DND-41 (cell line): Measurements from ENCODE around the gene ACOT13.
"Not testable (repeated sequence)": the region's sequence is repeated elsewhere in the genome, so short reads cannot be mapped to it uniquely, and the experiment has no call there.

ENCODE experiments used
- ATAC-seq: fragments of 200-7000 bp; cut with Tn5 transposase; 3 replicates; pipeline ENCODE4 v1.9.1; 2021; ENCODE audit warnings: low read depth; ENCODE audit not compliant: insufficient read depth
- DNase-seq: peaks from one replicate; pipeline ENCODE4 v3.0.0-alpha.2; 2020
- H2AFZ ChIP-seq: 2 replicates; pipeline ENCODE4 v1.6.0; 2012; ENCODE audit warnings: low read depth, low read length
- H3K27ac ChIP-seq: 2 replicates; pipeline ENCODE4 v1.5.1; 2012; ENCODE audit warnings: low read length, inconsistent platforms
- H3K27me3 ChIP-seq: fragments of 200-600 bp; sonication (generic); 2 replicates; pipeline ENCODE4 v1.6.0; 2012; ENCODE audit warnings: low read length, mild to moderate bottlenecking, inconsistent platforms; ENCODE audit not compliant: insufficient read depth, poor library complexity
- H3K36me3 ChIP-seq: 2 replicates; pipeline ENCODE4 v1.5.1; 2012; ENCODE audit warnings: low read length, inconsistent platforms; ENCODE audit not compliant: insufficient read depth
- H3K4me1 ChIP-seq: 2 replicates; pipeline ENCODE4 v1.5.1; 2012; ENCODE audit warnings: mild to moderate bottlenecking, low read length; ENCODE audit not compliant: insufficient read depth
- H3K4me2 ChIP-seq: 2 replicates; pipeline ENCODE4 v1.6.0; 2012; ENCODE audit warnings: mild to moderate bottlenecking, moderate library complexity, low read length, inconsistent platforms; ENCODE audit not compliant: insufficient read depth
- H3K4me3 ChIP-seq, 2 experiments: fragments of 200-600 bp in 1 of 2; shearing (Covaris generic) in 1 of 2; 2 replicates each; pipeline ENCODE4 v1.5.1; 2012 to 2016; ENCODE audit warnings: inconsistent platforms in 2 of 2, low read length in 2 of 2, mild to moderate bottlenecking in 2 of 2, low read depth in 1 of 2, moderate library complexity in 1 of 2
- H3K79me2 ChIP-seq: 2 replicates; pipeline ENCODE4 v1.6.0; 2012; ENCODE audit warnings: low read length, inconsistent platforms; ENCODE audit not compliant: insufficient read depth
- H3K9ac ChIP-seq: 2 replicates; pipeline ENCODE4 v1.6.0; 2012; ENCODE audit warnings: low read depth, mild to moderate bottlenecking, inconsistent platforms, low read length, moderate library complexity
- H3K9me3 ChIP-seq: 2 replicates; pipeline ENCODE4 v1.5.1; 2012; ENCODE audit warnings: low read length, moderate library complexity, mild to moderate bottlenecking, inconsistent platforms; ENCODE audit not compliant: insufficient read depth, severe bottlenecking
- H4K20me1 ChIP-seq: 2 replicates; pipeline ENCODE4 v1.6.0; 2012; ENCODE audit warnings: low read length; ENCODE audit not compliant: insufficient read depth
- EZH2 ChIP-seq: IDR thresholded peaks from 3 replicates; pipeline ENCODE4 v1.6.1; 2012; ENCODE audit warnings: borderline replicate concordance, low read depth, mild to moderate bottlenecking, moderate library complexity, low read length, inconsistent platforms; ENCODE audit not compliant: severe bottlenecking
- TF ChIP-seq, protein P1 (sequence below): IDR thresholded peaks from 2 replicates; pipeline ENCODE4 v1.5.1; 2012; ENCODE audit warnings: borderline replicate concordance, low read length, moderate library complexity, mild to moderate bottlenecking; ENCODE audit not compliant: poor library complexity, severe bottlenecking; ENCODE audit errors: extremely low read depth

Gene ACOT13

GRCh38 chr6:24692415-24692814 lies 25.5 kb downstream of the ACOT13 start:
- H3K4me3 ChIP-seq: no peak overlapping the region
- DNase-seq (no peak), ATAC-seq (no peak)
- H3K36me3 ChIP-seq: no peaks in the 10 kb centered on the region
- H3K4me2 ChIP-seq: no peak overlapping the region
- no peak overlapping the region for H3K27ac ChIP-seq
- H3K79me2 ChIP-seq: no peaks in the 10 kb centered on the region
- no peak overlapping the region for H3K9ac ChIP-seq
- no peak for TF ChIP-seq EZH2
- TF ChIP-seq, protein P1, sequence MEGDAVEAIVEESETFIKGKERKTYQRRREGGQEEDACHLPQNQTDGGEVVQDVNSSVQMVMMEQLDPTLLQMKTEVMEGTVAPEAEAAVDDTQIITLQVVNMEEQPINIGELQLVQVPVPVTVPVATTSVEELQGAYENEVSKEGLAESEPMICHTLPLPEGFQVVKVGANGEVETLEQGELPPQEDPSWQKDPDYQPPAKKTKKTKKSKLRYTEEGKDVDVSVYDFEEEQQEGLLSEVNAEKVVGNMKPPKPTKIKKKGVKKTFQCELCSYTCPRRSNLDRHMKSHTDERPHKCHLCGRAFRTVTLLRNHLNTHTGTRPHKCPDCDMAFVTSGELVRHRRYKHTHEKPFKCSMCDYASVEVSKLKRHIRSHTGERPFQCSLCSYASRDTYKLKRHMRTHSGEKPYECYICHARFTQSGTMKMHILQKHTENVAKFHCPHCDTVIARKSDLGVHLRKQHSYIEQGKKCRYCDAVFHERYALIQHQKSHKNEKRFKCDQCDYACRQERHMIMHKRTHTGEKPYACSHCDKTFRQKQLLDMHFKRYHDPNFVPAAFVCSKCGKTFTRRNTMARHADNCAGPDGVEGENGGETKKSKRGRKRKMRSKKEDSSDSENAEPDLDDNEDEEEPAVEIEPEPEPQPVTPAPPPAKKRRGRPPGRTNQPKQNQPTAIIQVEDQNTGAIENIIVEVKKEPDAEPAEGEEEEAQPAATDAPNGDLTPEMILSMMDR: no peak
- H3K4me1 ChIP-seq: no peaks in the 10 kb centered on the region
- H3K9me3 ChIP-seq: no peaks in the 10 kb centered on the region
- H2AFZ ChIP-seq: no peak overlapping the region
- H3K27me3 ChIP-seq: no peaks in the 10 kb centered on the region
- no peaks in the 10 kb centered on the region for H4K20me1 ChIP-seq

DNA sequence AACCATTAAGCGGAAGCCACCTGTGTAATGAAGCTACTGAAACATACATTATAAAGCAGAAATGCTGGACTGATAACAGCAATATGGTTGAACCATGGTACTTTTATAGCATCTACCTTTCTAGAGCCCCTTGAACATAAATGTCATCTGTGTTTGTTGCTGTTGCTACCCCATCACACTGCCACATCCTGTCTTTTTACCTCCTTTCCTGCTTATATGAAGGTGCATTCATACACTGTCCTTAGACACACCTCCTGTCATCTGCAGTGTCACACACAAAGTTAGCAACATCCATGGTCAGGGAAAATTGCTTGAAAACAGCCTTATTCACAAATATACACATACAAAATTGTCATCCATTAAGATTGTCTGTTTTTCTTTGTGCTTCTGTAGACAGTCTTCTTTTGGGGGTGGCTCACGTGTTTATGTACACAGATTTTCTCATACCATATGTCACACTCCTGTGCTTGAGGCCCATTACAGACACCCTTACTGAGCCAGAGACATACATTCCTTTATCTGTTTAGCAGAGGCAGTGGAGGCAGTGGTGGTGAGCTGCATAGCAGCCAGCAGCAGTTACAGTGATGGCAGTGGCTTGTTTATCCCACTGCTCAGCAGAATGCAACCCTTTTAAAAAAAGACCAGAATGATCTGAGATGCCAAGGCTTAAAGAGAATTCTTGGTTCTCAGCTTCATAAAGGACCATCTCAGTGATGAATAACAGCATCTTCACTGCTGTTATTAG lies 26.1 kb downstream of the ACOT13 start:
- Histone ChIP-seq H4K20me1 (no peaks in the 10 kb centered on the region), H3K4me1 (no peaks in the 10 kb centered on the region), H3K36me3 (no peaks in the 10 kb centered on the region), H3K4me2 (no peak overlapping the region), H3K9me3 (no peaks in the 10 kb centered on the region), H3K79me2 (no peaks in the 10 kb centered on the region), H3K4me3 (no peak overlapping the region), H3K9ac (no peak overlapping the region), H3K27ac (no peak overlapping the region), H2AFZ (no peak overlapping the region), H3K27me3 (no peaks in the 10 kb centered on the region)
- TF ChIP-seq, protein P1: no peak
- no peak for TF ChIP-seq EZH2
- DNase-seq: no peak
- no peak for ATAC-seq

DNA sequence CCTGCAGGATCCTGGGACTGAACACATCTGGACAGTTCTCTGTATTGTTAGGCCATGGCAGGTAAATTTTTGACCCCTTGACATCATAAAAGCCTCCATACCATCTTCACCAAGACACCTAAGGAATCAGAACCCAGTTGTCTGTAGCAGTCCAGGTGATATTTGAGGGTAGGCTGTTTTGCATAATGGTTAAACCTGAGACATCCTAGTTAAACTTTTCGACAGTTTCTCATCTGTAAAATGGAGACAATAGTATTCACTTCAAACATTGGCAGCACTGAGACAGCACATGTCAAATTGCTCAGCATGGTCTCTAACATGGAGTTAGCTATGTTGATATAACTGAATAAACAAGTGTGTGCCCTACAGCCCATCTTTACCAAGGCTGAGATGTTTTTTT lies 27.3 kb downstream of the ACOT13 start:
- H3K79me2 ChIP-seq: no peaks in the 10 kb centered on the region
- no peaks in the 10 kb centered on the region for H3K36me3 ChIP-seq
- no peak for TF ChIP-seq EZH2
- TF ChIP-seq, protein P1: no peak
- no peak overlapping the region for H3K9ac ChIP-seq
- H3K27ac ChIP-seq: no peak overlapping the region
- no peak overlapping the region for H3K4me2 ChIP-seq
- H3K4me3 ChIP-seq: no peak overlapping the region
- no peaks in the 10 kb centered on the region for H3K9me3 ChIP-seq
- H4K20me1 ChIP-seq: no peaks in the 10 kb centered on the region
- no peaks in the 10 kb centered on the region for H3K27me3 ChIP-seq
- no peaks in the 10 kb centered on the region for H3K4me1 ChIP-seq
- no peak for DNase-seq
- ATAC-seq: no peak
- no peak overlapping the region for H2AFZ ChIP-seq

- H3K27ac ChIP-seq, H3K27me3 ChIP-seq, H3K79me2 ChIP-seq, H3K4me3 ChIP-seq, H4K20me1 ChIP-seq, H3K4me2 ChIP-seq, H3K9ac ChIP-seq, H3K4me1 ChIP-seq, H3K36me3 ChIP-seq, H3K9me3 ChIP-seq, H2AFZ ChIP-seq: not testable (repeated sequence)
- DNase-seq: peak; percentile 24
- TF ChIP-seq, protein P1: peak; percentile 70
- peak; percentile 91 for ATAC-seq
These were observed 28.8 kb downstream of the ACOT13 start for GRCh38 chr6:24695635-24696034.
